OCI-M1 (cell line): ENCODE data around the gene SPAM1.
"Not testable (repeated sequence)": the region's sequence is repeated elsewhere in the genome, so short reads cannot be mapped to it uniquely, and the experiment has no call there.

Experiments
- DNase-seq: peaks from one replicate; lab custom pipeline; 2025; lab: John Stamatoyannopoulos, UW

SPAM1 gene

GRCh38 chr7:123948136-123948535 is 23.1 kb downstream of the SPAM1 start:
- no peak for DNase-seq

DNA sequence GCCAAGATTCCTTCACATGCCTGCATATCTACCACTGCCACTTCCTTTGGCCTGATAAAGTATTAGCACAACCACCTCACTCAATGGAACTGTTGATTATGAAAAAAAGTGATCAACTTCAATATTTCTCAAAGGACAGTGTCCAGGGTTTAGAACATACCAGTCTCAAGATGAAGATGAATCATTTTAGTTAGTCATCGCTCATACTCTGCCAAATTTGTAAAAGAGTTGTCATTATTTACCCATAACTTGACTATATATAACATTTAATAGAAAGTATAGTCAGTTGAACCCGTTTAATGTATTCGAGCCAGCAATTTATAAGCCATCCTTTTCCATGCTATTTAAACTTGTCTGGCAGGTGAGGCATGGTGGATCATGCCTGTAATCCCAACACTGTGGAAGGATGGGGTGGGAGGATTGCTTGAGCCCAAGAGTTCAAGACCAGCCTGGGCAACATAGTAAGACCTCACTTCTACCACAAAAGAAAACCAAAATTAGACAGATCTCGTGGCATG is 33.2 kb downstream of the SPAM1 start:
- no peak for DNase-seq

DNA sequence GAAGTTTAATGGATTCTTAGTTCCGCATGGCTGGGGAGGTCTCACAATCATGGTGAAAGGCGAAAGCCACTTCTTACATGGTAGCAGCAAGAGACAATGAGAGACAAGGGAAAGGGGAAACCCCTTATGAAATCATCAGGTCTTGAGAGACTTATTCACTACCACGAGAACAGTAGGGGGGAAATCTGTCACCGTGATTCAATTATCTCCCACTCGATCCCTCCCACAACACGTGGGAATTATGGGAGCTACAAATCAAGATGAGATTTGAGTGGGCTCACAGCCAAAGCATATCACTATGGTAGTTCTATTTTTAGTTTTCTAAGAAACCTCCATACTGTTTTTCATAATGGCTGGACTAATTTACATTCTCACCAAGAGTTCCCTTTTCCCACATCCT is 36.7 kb downstream of the SPAM1 start:
- peak; percentile 51 for DNase-seq

GRCh38 chr7:123966936-123967335 is 41.9 kb downstream of the SPAM1 start:
- peak; percentile 33 for DNase-seq

GRCh38 chr7:123972045-123972444 is 47.0 kb downstream of the SPAM1 start:
- DNase-seq = no peak

DNA sequence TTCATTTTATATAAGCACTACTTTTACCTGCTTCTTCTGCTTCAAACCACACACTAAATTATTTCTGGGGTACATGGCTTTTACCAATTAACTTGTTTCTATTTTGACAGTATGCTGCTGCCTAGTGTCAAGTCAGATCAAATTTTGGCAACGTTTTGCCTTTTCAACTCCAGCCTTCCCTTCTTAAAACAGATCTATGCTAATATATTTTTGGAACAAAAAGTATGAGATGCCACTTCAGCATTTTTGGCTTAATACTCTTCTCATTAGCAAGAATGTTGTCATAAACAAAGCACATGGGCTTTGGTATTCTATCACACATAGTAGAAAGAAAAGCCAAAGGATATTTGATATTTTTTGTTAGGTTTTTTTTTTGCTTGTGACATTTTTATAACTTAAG is 47.8 kb downstream of the SPAM1 start:
- no peak for DNase-seq

GRCh38 chr7:123974326-123974908 is 49.4 kb downstream of the SPAM1 start:
- no peak for DNase-seq

- DNase-seq = no peak
These were observed 50.0 kb downstream of the SPAM1 start for GRCh38 chr7:123975084-123975483.

- no peak for DNase-seq
These were observed 52.0 kb downstream of the SPAM1 start for GRCh38 chr7:123977081-123977480.

DNA sequence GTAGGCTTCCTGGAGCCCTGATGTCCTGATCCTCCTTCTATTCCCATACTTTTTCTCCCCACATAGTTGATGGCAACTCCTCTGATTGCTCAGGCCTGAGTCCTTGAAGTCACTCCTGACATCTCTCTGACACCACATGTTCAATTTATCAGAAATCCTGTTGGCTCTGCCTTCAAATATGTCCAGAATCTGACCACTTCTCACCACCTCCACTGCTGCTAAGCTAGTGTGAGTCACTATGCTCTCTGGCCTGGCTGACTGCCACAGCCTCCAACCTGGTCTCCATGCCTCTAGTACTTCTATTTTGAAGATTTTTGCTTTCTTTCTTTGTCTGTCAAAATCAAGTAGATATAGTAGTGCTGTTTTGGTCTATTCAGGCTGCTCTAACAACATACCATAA is 54.8 kb downstream of the SPAM1 start:
- no peak for DNase-seq

- DNase-seq = no peak
These were observed 62.4 kb downstream of the SPAM1 start for GRCh38 chr7:123987445-123987844.

- DNase-seq = peak; percentile 24
These were observed 68.0 kb downstream of the SPAM1 start for GRCh38 chr7:123992913-123993518.

DNA sequence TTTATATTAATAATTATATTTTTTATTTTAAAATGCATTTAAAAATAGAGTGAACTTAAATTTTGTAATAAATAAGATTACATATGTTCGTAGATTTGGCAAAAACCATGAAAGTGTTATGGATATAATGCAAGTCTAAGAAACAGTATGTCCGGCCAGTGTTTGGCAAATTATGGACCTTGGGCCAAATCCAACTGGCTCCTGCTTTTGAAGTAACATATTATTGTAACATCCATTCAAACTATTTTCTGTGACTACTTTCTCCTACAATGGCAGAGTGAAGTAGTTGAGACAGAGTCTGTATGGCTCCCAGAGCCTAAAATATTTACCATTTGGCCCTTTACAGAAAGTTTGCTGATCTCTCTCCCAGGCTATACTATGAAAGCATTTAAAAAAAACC is 69.0 kb downstream of the SPAM1 start:
- no peak for DNase-seq

DNA sequence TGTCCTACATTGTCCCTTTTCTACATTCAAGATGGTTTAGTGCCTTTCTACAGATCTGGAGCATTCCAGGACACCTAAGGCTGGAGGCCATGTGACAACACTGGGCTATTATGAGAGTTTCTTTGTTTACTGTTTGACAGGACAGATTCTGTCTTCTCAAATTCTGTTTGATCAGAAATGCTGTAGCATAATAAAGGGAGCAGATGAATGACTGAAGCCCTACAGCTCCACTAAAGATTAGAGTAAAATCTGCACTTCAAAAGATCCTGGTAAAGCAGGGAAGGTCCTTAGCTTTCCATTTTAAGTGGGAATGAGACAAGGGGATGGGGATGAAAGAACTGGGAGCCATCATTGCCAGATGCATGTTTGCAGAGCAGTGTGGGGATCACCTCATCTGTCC is 69.4 kb downstream of the SPAM1 start:
- no peak for DNase-seq

GRCh38 chr7:123995617-123996326 is 70.7 kb downstream of the SPAM1 start:
- peak; percentile 78 for DNase-seq

GRCh38 chr7:123996327-123996625 is 71.2 kb downstream of the SPAM1 start:
- no peak for DNase-seq

GRCh38 chr7:123998921-123999320 is 73.9 kb downstream of the SPAM1 start:
- peak; percentile 12 for DNase-seq

DNA sequence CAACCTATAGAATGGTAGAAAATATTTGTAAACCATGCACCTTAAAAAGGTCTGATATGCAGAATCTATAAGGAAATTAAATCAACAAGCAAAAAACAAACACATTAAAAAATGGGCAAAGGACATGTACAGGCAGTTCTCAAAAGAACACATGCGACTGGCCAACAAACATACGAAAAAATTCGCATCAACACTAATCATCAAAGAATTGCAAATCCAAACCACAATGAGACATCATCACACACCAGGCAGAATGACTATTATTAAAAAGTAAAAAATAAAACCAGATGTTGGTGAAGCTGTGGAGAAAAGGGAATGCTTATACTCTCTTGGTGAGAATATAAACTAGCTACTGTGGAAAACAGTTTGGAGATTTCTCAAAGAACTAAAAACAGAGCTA is 74.7 kb downstream of the SPAM1 start:
- DNase-seq = no peak

DNA sequence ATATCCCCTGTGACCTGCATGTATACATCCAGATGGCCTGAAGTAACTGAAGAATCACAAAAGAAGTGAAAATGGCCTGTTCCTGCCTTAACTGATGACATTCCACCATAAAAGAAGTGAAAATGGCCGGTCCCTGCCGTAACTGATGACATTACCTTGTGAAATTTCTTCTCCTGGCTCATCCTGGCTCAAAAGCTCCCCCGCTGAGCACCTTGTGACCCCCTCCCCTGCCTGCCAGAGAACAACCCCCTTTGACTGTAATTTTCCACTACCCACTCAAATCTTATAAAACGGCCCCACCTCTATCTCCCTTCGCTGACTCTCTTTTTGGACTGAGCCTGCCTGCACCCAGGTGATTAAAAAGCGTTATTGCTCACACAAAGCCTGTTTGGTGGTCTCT is 83.3 kb downstream of the SPAM1 start:
- not testable (repeated sequence) for DNase-seq

- DNase-seq = no peak
These were observed 84.3 kb downstream of the SPAM1 start for GRCh38 chr7:124009321-124009720.
